Motor neuron (in vitro differentiated cells): Measurements from ENCODE around the gene PTGER3. TPM values are rescaled to one million over a fixed set of nuclear protein-coding genes. Genes with fewer than 3 reads are reported as not detected.

Experiments
- total RNA-seq, 8 experiments: library from RNA; unstranded; fragments of 300-600 nt; gene quantifications; 2 replicates each; pipeline versions ENCODE4 v1.2.3 to v1.2.4, GENCODE V29; 2022

PTGER3 gene
- total RNA-seq, 8 experiments from 2014 or later, result 2.1 to 46.9 (median 8.3) TPM

Other genes with a start within 250 kb of the PTGER3 start
- gene ZRANB2, start 33.2 kb upstream of the PTGER3 start, total RNA-seq, result 100 to 1,000 TPM in 5 of 8 experiments, 10 to 100 TPM in 3; 84.9 to 155 (median 111) TPM